ENCODE results near the gene EFNA3. TPM values are rescaled to one million over a fixed set of nuclear protein-coding genes. Genes with fewer than 3 reads are reported as not detected.

EFNA3 gene
- total and polyA plus RNA-seq, 8 donors = 1.1 to 4.8 (median 3.6) TPM

DNA sequence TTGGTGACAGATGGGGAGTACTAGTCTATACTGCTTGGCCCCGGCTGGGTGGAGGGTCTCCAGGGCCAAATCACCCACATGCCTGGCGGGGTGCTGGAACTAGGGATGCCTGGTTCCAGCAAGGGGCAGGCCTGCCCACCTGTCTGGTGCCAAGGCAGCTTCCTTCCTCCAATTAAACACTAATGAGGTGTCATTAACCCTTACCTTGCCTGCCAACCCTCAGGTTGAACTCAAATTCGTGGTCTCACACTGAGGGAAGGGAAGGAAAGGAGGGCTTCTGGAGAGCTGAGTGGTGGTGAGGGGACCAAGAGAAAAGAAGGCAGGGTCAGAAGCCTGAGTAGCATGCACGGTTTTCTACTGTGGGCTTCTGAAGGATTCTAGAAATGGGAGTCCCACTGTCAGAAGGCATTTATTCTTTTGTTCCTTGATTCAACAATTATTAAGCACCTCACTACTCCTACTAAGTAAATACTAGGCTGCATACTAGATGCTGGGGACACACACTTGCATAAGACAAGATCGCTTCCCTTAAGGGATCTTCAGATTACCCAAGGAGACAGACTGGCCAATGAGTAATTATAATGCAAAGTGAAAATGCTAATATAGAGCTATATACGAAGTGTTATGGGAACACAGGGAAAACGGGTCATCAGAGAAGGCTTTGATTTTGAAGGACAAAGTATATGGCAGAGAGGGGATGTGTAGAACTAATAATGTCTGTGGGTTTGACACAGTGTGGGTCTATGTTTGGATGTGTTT is 5.9 kb upstream of the EFNA3 start:
- intact Hi-C loops (cut with DNase I) = no loop called here
- H3K4me1 ChIP-seq = peaks cover 12 to 27% of the 10 kb centered on the region in 2 donors
- TF ChIP-seq, protein P1, sequence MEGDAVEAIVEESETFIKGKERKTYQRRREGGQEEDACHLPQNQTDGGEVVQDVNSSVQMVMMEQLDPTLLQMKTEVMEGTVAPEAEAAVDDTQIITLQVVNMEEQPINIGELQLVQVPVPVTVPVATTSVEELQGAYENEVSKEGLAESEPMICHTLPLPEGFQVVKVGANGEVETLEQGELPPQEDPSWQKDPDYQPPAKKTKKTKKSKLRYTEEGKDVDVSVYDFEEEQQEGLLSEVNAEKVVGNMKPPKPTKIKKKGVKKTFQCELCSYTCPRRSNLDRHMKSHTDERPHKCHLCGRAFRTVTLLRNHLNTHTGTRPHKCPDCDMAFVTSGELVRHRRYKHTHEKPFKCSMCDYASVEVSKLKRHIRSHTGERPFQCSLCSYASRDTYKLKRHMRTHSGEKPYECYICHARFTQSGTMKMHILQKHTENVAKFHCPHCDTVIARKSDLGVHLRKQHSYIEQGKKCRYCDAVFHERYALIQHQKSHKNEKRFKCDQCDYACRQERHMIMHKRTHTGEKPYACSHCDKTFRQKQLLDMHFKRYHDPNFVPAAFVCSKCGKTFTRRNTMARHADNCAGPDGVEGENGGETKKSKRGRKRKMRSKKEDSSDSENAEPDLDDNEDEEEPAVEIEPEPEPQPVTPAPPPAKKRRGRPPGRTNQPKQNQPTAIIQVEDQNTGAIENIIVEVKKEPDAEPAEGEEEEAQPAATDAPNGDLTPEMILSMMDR (IDR thresholded peaks at IDR 0.05) = no peak

DNA sequence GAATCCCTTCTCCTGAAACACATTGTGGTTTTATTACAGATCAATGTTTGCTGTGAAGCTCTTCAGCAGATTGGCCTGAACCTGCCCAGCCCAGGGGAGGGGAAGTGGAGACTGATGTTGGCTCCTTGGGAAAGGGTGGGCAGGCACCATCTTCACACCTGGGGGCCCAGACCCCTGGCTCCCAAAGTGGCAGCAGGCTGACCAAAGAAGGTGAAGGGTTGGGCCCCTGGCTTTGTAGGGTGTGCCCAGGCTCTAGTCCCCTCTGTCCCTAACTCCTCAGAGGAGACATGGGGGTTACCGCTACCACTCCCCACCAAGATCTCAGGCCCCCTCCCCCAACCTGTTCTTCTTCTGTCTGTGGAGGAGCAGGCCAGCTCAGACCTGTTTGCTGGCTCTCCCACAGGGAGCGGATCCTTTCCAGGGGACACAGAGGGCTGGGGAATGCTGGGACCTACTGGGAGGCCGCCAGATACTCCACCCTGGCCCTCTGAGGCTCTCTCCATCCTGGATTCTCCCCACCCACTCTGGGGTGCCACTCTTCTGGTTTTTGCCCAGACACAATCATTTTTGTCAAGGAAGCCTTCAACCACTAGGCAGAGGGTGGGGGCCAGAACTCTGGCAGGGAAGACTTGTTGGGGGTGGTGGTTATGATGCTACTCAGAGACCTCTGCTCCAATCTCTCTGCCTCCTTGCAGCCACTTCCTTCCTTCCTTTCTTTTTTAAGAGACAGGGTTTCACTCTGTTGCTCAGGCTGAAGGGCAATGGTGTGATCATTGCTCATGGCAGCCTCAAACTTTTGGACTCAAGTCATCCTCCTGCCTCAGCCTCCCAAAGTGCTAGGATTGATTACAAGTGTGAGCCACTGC is 5.0 kb upstream of the EFNA3 start:
- intact Hi-C loops (cut with DNase I) = no loop called here
- TF ChIP-seq, protein P1 (IDR thresholded peaks at IDR 0.05) = no peak

More for the DNA sequence above, 5.9 kb upstream of the EFNA3 start:
- Histone ChIP-seq H3K27ac (no peak overlapping the region), H3K4me3 (no peak overlapping the region), H3K27me3 (no peaks in the 10 kb centered on the region), H3K36me3 (peaks cover 0 to 17% of the 10 kb centered on the region in 2 donors), H3K9me3 (no peaks in the 10 kb centered on the region)
- DNase-seq (peak in 1 of 4 donors; percentile 28), ATAC-seq (no peak)

DNA sequence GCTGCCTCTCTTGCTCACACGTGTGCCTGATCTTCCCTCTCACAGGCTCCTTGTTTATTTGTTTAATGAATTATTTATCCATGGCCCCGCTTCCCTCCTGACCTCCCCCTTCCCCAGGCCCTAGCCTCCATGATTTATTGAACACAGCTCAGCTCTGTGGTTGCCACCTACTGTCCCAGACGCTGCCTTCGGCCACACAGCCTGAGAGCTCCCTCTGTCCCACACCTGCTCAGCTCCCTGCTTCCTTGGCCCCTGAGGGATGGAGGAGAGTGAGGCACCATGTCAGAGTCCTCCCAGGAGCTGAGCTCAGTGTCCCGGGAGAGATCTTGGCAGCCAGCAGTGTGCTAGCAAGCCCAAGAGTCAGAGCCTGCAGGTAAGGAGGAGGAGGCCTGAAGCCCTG is 3.1 kb upstream of the EFNA3 start:
- H3K36me3 ChIP-seq = no peaks in the 10 kb centered on the region
- no peak for ATAC-seq
- intact Hi-C loops (cut with DNase I) = no loop called here

More for the DNA sequence above, 5.0 kb upstream of the EFNA3 start:
- DNase-seq (peak in 1 of 4 donors; percentile 34), ATAC-seq (no peak)
- no peak overlapping the region for H3K27ac ChIP-seq
- H3K4me1 ChIP-seq = peaks cover 12 to 32% of the 10 kb centered on the region in 2 donors
- H3K4me3 ChIP-seq = no peak overlapping the region
- peaks cover 0 to 8% of the 10 kb centered on the region in 2 donors for H3K27me3 ChIP-seq
- peaks cover 0 to 11% of the 10 kb centered on the region in 2 donors for H3K36me3 ChIP-seq
- no peaks in the 10 kb centered on the region for H3K9me3 ChIP-seq

DNA sequence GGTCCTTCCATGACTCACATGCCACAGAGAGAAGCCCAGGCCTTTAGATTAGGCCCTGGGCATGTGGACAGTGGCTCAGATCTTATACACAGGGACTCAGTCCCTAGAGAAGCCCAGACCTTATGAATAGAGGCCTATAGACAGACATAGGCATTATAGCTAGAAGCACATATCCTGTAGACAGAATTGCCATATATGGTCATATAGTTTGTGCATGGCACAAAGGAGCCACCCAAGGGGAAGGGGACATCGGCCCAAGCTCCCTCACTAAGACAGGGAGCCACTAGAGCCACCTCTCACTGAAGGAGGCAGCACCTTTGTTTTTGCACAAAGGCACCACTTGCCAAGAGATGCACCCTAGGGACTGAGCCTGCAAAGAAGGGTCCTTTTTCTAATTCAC is 2.3 kb upstream of the EFNA3 start:
- no peak for ATAC-seq
- H3K4me1 ChIP-seq = peaks cover 24 to 41% of the 10 kb centered on the region in 2 donors
- H3K9me3 ChIP-seq = no peaks in the 10 kb centered on the region
- no peak overlapping the region for H3K4me3 ChIP-seq
- H3K27ac ChIP-seq = no peak overlapping the region
- peak in 1 of 4 donors; percentile 0 for DNase-seq
- peaks cover 23 to 36% of the 10 kb centered on the region in 2 donors for H3K27me3 ChIP-seq
- intact Hi-C loops (cut with DNase I) = no loop called here
- TF ChIP-seq, protein P1 (IDR thresholded peaks at IDR 0.05) = no peak
- H3K36me3 ChIP-seq = no peaks in the 10 kb centered on the region

More for the DNA sequence above, 3.1 kb upstream of the EFNA3 start:
- Histone ChIP-seq H3K27me3 (peaks cover 15 to 27% of the 10 kb centered on the region in 2 donors), H3K4me1 (peaks cover 26 to 41% of the 10 kb centered on the region in 2 donors), H3K4me3 (no peak overlapping the region), H3K27ac (no peak overlapping the region), H3K9me3 (no peaks in the 10 kb centered on the region)
- TF ChIP-seq, protein P1 (IDR thresholded peaks at IDR 0.05) = no peak
- peak in 1 of 4 donors; percentile 14 for DNase-seq

DNA sequence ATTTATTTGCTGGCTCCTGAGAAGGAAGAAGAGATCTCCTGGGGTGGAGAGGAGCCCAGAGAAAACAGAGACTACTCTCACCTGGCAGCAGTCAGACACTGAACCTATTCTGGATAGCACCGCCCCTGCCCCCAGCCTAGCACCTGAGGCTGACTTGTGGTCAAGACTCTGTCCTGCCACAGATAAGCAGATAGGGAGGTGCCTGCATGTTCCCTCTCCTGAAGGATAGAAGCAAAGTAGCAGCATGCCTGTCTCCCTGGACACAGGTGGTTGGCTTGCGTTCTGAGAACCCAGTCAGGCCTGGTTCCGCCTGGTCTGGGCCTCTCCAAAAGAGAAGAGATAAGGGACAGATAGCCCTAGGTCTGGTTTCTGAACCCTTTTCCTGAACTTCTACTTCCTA is 1.3 kb upstream of the EFNA3 start:
- peaks cover 29 to 43% of the 10 kb centered on the region in 2 donors for H3K4me1 ChIP-seq
- intact Hi-C loops (cut with DNase I) = no loop called here
- H3K27me3 ChIP-seq = peaks cover 33 to 46% of the 10 kb centered on the region in 2 donors
- DNase-seq (peak in 1 of 4 donors; percentile 26), ATAC-seq (no peak)
- no peaks in the 10 kb centered on the region for H3K9me3 ChIP-seq
- TF ChIP-seq, protein P1 (IDR thresholded peaks at IDR 0.05) = no peak
- H3K4me3 ChIP-seq = no peak overlapping the region
- no peaks in the 10 kb centered on the region for H3K36me3 ChIP-seq
- no peak overlapping the region for H3K27ac ChIP-seq
